Measurements from ENCODE around the gene OR6C4.

GRCh38 chr12:55548756-55549155 lies 646 bp upstream of the OR6C4 start:
- no peak for TF ChIP-seq CTCF (IDR thresholded peaks at IDR 0.05; ENCODE audit: low read depth, low read length)
- TF ChIP-seq EZH2phosphoT487 (IDR thresholded peaks at IDR 0.05; ENCODE audit: low read depth) = no peak
